Neural progenitor cell (in vitro differentiated cells): ENCODE results near the gene TRIM36. TPM values are rescaled to one million over a fixed set of nuclear protein-coding genes. Genes with fewer than 3 reads are reported as not detected.
A peak's percentile ranks its signal among the peaks of the same experiment; 100 is the strongest.

ENCODE experiments used
- DNase-seq: peaks from one replicate; pipeline ENCODE4 v3.0.0-alpha.2; 2016; ENCODE audit warnings: low spot score
- H2AFZ ChIP-seq: fragments of 200-600 bp; sonication (generic); replicated peaks from 2 replicates; pipeline ENCODE4 v1.6.1; 2016; ENCODE audit warnings: antibody characterized with exemption
- H3F3A ChIP-seq: fragments of 200-600 bp; sonication (generic); 2 replicates; pipeline ENCODE4 v1.6.1; 2016; ENCODE audit warnings: antibody characterized with exemption, low read depth
- H3K27ac ChIP-seq: fragments of 200-600 bp; sonication (generic); 2 replicates; pipeline ENCODE4 v1.5.1; 2016; ENCODE audit warnings: mild to moderate bottlenecking
- H3K27me3 ChIP-seq: fragments of 200-600 bp; sonication (generic); 2 replicates; pipeline ENCODE4 v1.6.1; 2016; ENCODE audit warnings: mild to moderate bottlenecking, moderate library complexity
- H3K36me3 ChIP-seq: fragments of 200-600 bp; sonication (generic); 2 replicates; pipeline ENCODE4 v1.5.1; 2016
- H3K4me1 ChIP-seq: fragments of 200-600 bp; sonication (generic); 2 replicates; pipeline ENCODE4 v1.6.1; 2016; ENCODE audit warnings: mixed run types
- H3K4me2 ChIP-seq: fragments of 200-600 bp; sonication (generic); 2 replicates; pipeline ENCODE4 v1.6.1; 2016
- H3K4me3 ChIP-seq: fragments of 200-600 bp; sonication (generic); 2 replicates; pipeline ENCODE4 v1.5.1; 2016
- H3K79me2 ChIP-seq: fragments of 200-600 bp; sonication (generic); 2 replicates; pipeline ENCODE4 v1.6.1; 2016; ENCODE audit warnings: low read depth
- H3K9ac ChIP-seq: fragments of 200-600 bp; sonication (generic); 2 replicates; pipeline ENCODE4 v1.6.1; 2016
- H3K9me3 ChIP-seq: fragments of 200-600 bp; sonication (generic); 2 replicates; pipeline ENCODE4 v1.5.1; 2016; ENCODE audit warnings: low read depth
- H4K20me1 ChIP-seq: fragments of 200-600 bp; sonication (generic); 2 replicates; pipeline ENCODE4 v1.6.1; 2016; ENCODE audit warnings: low read depth
- H3K27ac Mint-ChIP-seq: 3 replicates; pipeline ENCODE4 v1.8.0; 2021; ENCODE audit warnings: mixed read lengths
- H3K27me3 Mint-ChIP-seq: 2 replicates; pipeline ENCODE4 v1.8.0; 2022; ENCODE audit warnings: low read depth, mild to moderate bottlenecking, inconsistent platforms, moderate library complexity, mixed read lengths; ENCODE audit not compliant: insufficient read depth
- H3K36me3 Mint-ChIP-seq: 3 replicates; pipeline ENCODE4 v1.8.0; 2021; ENCODE audit warnings: mixed read lengths
- H3K4me1 Mint-ChIP-seq: 3 replicates; pipeline ENCODE4 v1.8.0; 2021; ENCODE audit warnings: mixed read lengths
- H3K4me3 Mint-ChIP-seq: 3 replicates; pipeline ENCODE4 v1.8.0; 2021; ENCODE audit warnings: mild to moderate bottlenecking, moderate library complexity, mixed read lengths
- H3K9me3 Mint-ChIP-seq: 3 replicates; pipeline ENCODE4 v1.8.0; 2020; ENCODE audit warnings: mixed read lengths
- CTCF ChIP-seq: fragments of 200-600 bp; sonication (generic); IDR thresholded peaks from 2 replicates; pipeline ENCODE4 v1.5.1; 2017; ENCODE audit warnings: antibody characterized with exemption, mild to moderate bottlenecking
- EZH2 ChIP-seq: fragments of 200-600 bp; sonication (generic); IDR thresholded peaks from 2 replicates; pipeline ENCODE4 v1.6.1; 2017; ENCODE audit warnings: antibody characterized with exemption, mild to moderate bottlenecking, moderate library complexity
- EZH2phosphoT487 ChIP-seq: fragments of 200-600 bp; sonication (generic); IDR thresholded peaks from 2 replicates; pipeline ENCODE4 v1.6.1; 2017; ENCODE audit warnings: antibody characterized with exemption
- total RNA-seq: library from RNA; depleted of rRNA; stranded (reverse); fragments of >200 nt; gene quantifications from 2 replicates; pipeline ENCODE4 v1.2.3, GENCODE V29; 2015; ENCODE audit warnings: low replicate concordance

Gene TRIM36
- total RNA-seq, 1 donor from 2014 or later = 42.6 TPM

- H3K27me3 Mint-ChIP-seq = peaks cover 2% of the 10 kb centered on the region
These were observed 69.3 kb downstream of the TRIM36 start for GRCh38 chr5:115100319-115100955.

GRCh38 chr5:115098041-115098702 is 71.5 kb downstream of the TRIM36 start:
- Mint-ChIP-seq H3K4me1 (peaks cover 3% of the 10 kb centered on the region), H3K4me3 (no peak overlapping the region), H3K27ac (no peak overlapping the region), H3K9me3 (no peaks in the 10 kb centered on the region), H3K36me3 (no peaks in the 10 kb centered on the region), H3K27me3 (peaks cover 2% of the 10 kb centered on the region)
- Histone ChIP-seq H3K9me3 (no peaks in the 10 kb centered on the region), H3F3A (no peaks in the 10 kb centered on the region), H3K4me2 (no peak overlapping the region), H3K36me3 (no peaks in the 10 kb centered on the region), H4K20me1 (no peaks in the 10 kb centered on the region), H3K27me3 (no peaks in the 10 kb centered on the region), H3K4me3 (no peak overlapping the region), H3K79me2 (no peaks in the 10 kb centered on the region), H3K27ac (no peak overlapping the region), H3K4me1 (no peaks in the 10 kb centered on the region), H3K9ac (no peak overlapping the region), H2AFZ (no peak overlapping the region)
- TF ChIP-seq EZH2 = no peak
- peak; percentile 77 for TF ChIP-seq CTCF
- peak; percentile 61 for DNase-seq

More at GRCh38 chr5:115100319-115100955, 69.3 kb downstream of the TRIM36 start:
- no peaks in the 10 kb centered on the region for H3K36me3 ChIP-seq
- no peak overlapping the region for H3K4me3 ChIP-seq
- Mint-ChIP-seq H3K36me3 (no peaks in the 10 kb centered on the region), H3K4me1 (peaks cover 3% of the 10 kb centered on the region), H3K4me3 (no peak overlapping the region), H3K9me3 (no peaks in the 10 kb centered on the region), H3K27ac (no peak overlapping the region)
- no peaks in the 10 kb centered on the region for H3K4me1 ChIP-seq
- no peak for DNase-seq
- no peaks in the 10 kb centered on the region for H4K20me1 ChIP-seq
- no peak overlapping the region for H3K27ac ChIP-seq
- no peaks in the 10 kb centered on the region for H3K27me3 ChIP-seq
- H3K9ac ChIP-seq = no peak overlapping the region
- H2AFZ ChIP-seq = no peak overlapping the region
- TF ChIP-seq EZH2 = no peak
- no peak overlapping the region for H3K4me2 ChIP-seq
- H3F3A ChIP-seq = no peaks in the 10 kb centered on the region
- H3K9me3 ChIP-seq = no peaks in the 10 kb centered on the region
- no peaks in the 10 kb centered on the region for H3K79me2 ChIP-seq

- Mint-ChIP-seq H3K9me3 (no peaks in the 10 kb centered on the region), H3K27ac (no peak overlapping the region), H3K4me3 (no peak overlapping the region), H3K27me3 (peaks cover 2% of the 10 kb centered on the region), H3K4me1 (peaks cover 3% of the 10 kb centered on the region), H3K36me3 (no peaks in the 10 kb centered on the region)
- Histone ChIP-seq H3K79me2 (no peaks in the 10 kb centered on the region), H3K27me3 (no peaks in the 10 kb centered on the region), H3F3A (no peaks in the 10 kb centered on the region), H3K4me3 (no peak overlapping the region), H3K9me3 (no peaks in the 10 kb centered on the region), H3K27ac (no peak overlapping the region), H3K4me2 (no peak overlapping the region), H4K20me1 (no peaks in the 10 kb centered on the region), H2AFZ (no peak overlapping the region), H3K36me3 (no peaks in the 10 kb centered on the region), H3K9ac (no peak overlapping the region), H3K4me1 (no peaks in the 10 kb centered on the region)
- DNase-seq = no peak
- no peak for TF ChIP-seq EZH2
- no peak for TF ChIP-seq EZH2phosphoT487
- TF ChIP-seq CTCF = no peak
These were observed 72.5 kb downstream of the TRIM36 start for GRCh38 chr5:115097236-115097635.
